Endothelial cell of umbilical vein (primary cell): ENCODE data around the gene MARS1. TPM values are rescaled to one million over a fixed set of nuclear protein-coding genes. Genes with fewer than 3 reads are reported as not detected.

Source experiments
- BruUV-seq: library from RNA; stranded (reverse); fragments of 400-500 nt; replicated peaks from 2 replicates; lab custom pipeline; 2021; lab: Mats Ljungman, UMichigan
- CTCF ChIA-PET: fragments of 300-600, 350-600 bp; sonication (Branson Sonifier 250); formaldehyde crosslinking; loops from one replicate; lab custom pipeline; 2021; ENCODE audit warnings: antibody characterized with exemption, inconsistent platforms; lab: Charles Lee
- POLR2A ChIA-PET: fragments of 300-600, 350-600 bp; sonication (Branson Sonifier 250); formaldehyde crosslinking; loops from one replicate; lab custom pipeline; 2021; ENCODE audit warnings: antibody characterized with exemption, inconsistent platforms; lab: Charles Lee
- DNase-seq: peaks from one replicate; pipeline ENCODE4 v3.0.0-alpha.2; 2011; ENCODE audit warnings: low read depth, low spot score
- FAIRE-seq: peaks from 2 replicates; lab custom pipeline; 2011; peaks lifted over from hg19 to GRCh38; lab: Jason Lieb, UNC
- H2AFZ ChIP-seq: 2 replicates; pipeline ENCODE4 v1.6.0; 2012; ENCODE audit warnings: low read depth, low read length, control low read depth, inconsistent platforms
- H3K27ac ChIP-seq: 2 replicates; pipeline ENCODE4 v1.5.1; 2011; ENCODE audit warnings: low read depth, mild to moderate bottlenecking, control low read depth, low read length, moderate library complexity; ENCODE audit not compliant: insufficient read depth
- H3K27me3 ChIP-seq, 2 experiments: 2 replicates each; pipeline versions ENCODE4 v1.6.0 to v1.6.1; 2011; ENCODE audit warnings: low read length in 2 of 2, mixed read lengths in 1 of 2; ENCODE audit not compliant: control insufficient read depth in 2 of 2, insufficient read depth in 2 of 2
- H3K36me3 ChIP-seq, 2 experiments: 2 replicates in 1 of 2; 3 replicates in 1 of 2; pipeline ENCODE4 v1.5.1; 2011; ENCODE audit warnings: low read length in 2 of 2, mild to moderate bottlenecking in 1 of 2, moderate library complexity in 1 of 2; ENCODE audit not compliant: control insufficient read depth in 2 of 2, insufficient read depth in 2 of 2; ENCODE audit errors: extremely low read depth in 1 of 2
- H3K4me1 ChIP-seq: 3 replicates; pipeline ENCODE4 v1.5.1; 2011; ENCODE audit warnings: mild to moderate bottlenecking, low read length; ENCODE audit not compliant: control insufficient read depth, insufficient read depth; ENCODE audit errors: extremely low read depth
- H3K4me2 ChIP-seq: 2 replicates; pipeline ENCODE4 v1.6.1; 2011; ENCODE audit warnings: low read length, control low read depth, mixed read lengths; ENCODE audit not compliant: insufficient read depth
- H3K4me3 ChIP-seq, 3 experiments: fragments of 200-600 bp in 1 of 3; sonication (generic), shearing (Covaris generic) in 1 of 3; replicated peaks in 1 of 3; 2 replicates each; pipeline ENCODE4 v1.5.1; 2011 to 2016; ENCODE audit warnings: control low read depth in 3 of 3, low read length in 3 of 3, mild to moderate bottlenecking in 2 of 3, inconsistent platforms in 1 of 3, low read depth in 1 of 3, moderate library complexity in 1 of 3; ENCODE audit not compliant: insufficient read depth in 1 of 3
- H3K79me2 ChIP-seq: 2 replicates; pipeline ENCODE4 v1.6.0; 2012; ENCODE audit warnings: low read length, inconsistent platforms; ENCODE audit not compliant: control insufficient read depth, insufficient read depth
- H3K9ac ChIP-seq: replicated peaks from 2 replicates; pipeline ENCODE3; 2011; ENCODE audit warnings: low read length, control low read depth; ENCODE audit not compliant: insufficient read depth; ENCODE audit errors: extremely low read depth
- H3K9me1 ChIP-seq: replicated peaks from 3 replicates; pipeline ENCODE4 v1.6.0; 2011; ENCODE audit warnings: mild to moderate bottlenecking, low read length; ENCODE audit not compliant: control insufficient read depth, insufficient read depth; ENCODE audit errors: extremely low read depth
- H3K9me3 ChIP-seq: replicated peaks from 2 replicates; pipeline ENCODE4 v1.5.1; 2012; ENCODE audit warnings: low read length, inconsistent platforms; ENCODE audit not compliant: control insufficient read depth, insufficient read depth
- H4K20me1 ChIP-seq: replicated peaks from 2 replicates; pipeline ENCODE3; 2011; ENCODE audit warnings: mild to moderate bottlenecking, low read length; ENCODE audit not compliant: control insufficient read depth, insufficient read depth; ENCODE audit errors: extremely low read depth
- EZH2 ChIP-seq: IDR thresholded peaks from 2 replicates; pipeline ENCODE4 v1.6.1; 2012; ENCODE audit warnings: borderline replicate concordance, low read depth, mild to moderate bottlenecking, moderate library complexity, low read length, inconsistent platforms; ENCODE audit not compliant: severe bottlenecking
- FOS ChIP-seq: IDR thresholded peaks from 2 replicates; pipeline ENCODE4 v1.6.1; 2011; ENCODE audit warnings: mild to moderate bottlenecking, low read length, moderate library complexity, borderline replicate concordance; ENCODE audit not compliant: insufficient read depth
- GATA2 ChIP-seq: IDR thresholded peaks from 2 replicates; pipeline ENCODE4 v1.7.0; 2011; ENCODE audit warnings: low read depth, mild to moderate bottlenecking, moderate library complexity, mixed read lengths, low read length; ENCODE audit not compliant: insufficient read length, insufficient read depth
- JUN ChIP-seq: IDR thresholded peaks from 2 replicates; pipeline ENCODE4 v1.6.1; 2011; ENCODE audit warnings: borderline replicate concordance, low read depth; ENCODE audit not compliant: insufficient read length, insufficient read depth
- MYC ChIP-seq: IDR thresholded peaks from one replicate; pipeline ENCODE4 v1.6.1; 2011; ENCODE audit warnings: mild to moderate bottlenecking, low read depth, low read length
- POLR2A ChIP-seq: IDR thresholded peaks from 2 replicates; pipeline ENCODE4 v1.6.1; 2012; ENCODE audit warnings: low read depth, mild to moderate bottlenecking, control low read depth, low read length
- POLR2AphosphoS5 ChIP-seq: IDR thresholded peaks from 2 replicates; pipeline ENCODE4 v1.6.1; 2012; ENCODE audit warnings: low read depth, mild to moderate bottlenecking, control low read depth, low read length, moderate library complexity; ENCODE audit not compliant: insufficient read depth
- dilution Hi-C: fragments of 300-500 bp; cut with MboI; formaldehyde crosslinking; loops from one replicate; pipeline ENCODE4 v1.15.0; 2019; ENCODE audit warnings: low sequenced_read_pairs; ENCODE audit not compliant: extremely low pct_ligation_motif_present
- intact Hi-C: fragments of 100-400 bp; cut with micrococcal nuclease; formaldehyde crosslinking; loops from one replicate; pipeline ENCODE4 v1.10.0; 2022
- polyA plus RNA-seq, 4 experiments: library from polyadenylated mRNA; depleted of rRNA in 3 of 4; stranded (reverse) in 3 of 4; unstranded in 1 of 4; fragments of >200 nt; gene quantifications; 2 replicates each; pipeline versions ENCODE4 v1.2.1 to v1.2.3, GENCODE V29; 2011 to 2012; ENCODE audit warnings: missing spikeins in 1 of 4
- total RNA-seq: library from RNA; stranded (reverse); gene quantifications from 2 replicates; pipeline ENCODE4 v1.2.3, GENCODE V29; 2021
- TF ChIP-seq, protein P1 (sequence below): IDR thresholded peaks from 2 replicates; pipeline ENCODE4 v1.6.1; 2011; ENCODE audit not compliant: insufficient read depth, insufficient read length
- TF ChIP-seq, protein P2 (sequence below), 2 donors: IDR thresholded peaks; 1 replicate in 1 of 2; 2 replicates in 1 of 2; pipeline ENCODE4 v1.5.1; 2011; ENCODE audit warnings: low read length in 2 of 2, mild to moderate bottlenecking in 2 of 2, moderate library complexity in 2 of 2, control low read depth in 1 of 2, inconsistent platforms in 1 of 2, low read depth in 1 of 2; ENCODE audit not compliant: insufficient read depth in 1 of 2; ENCODE audit errors: extremely low read depth in 1 of 2

The MARS1 gene
- total and polyA plus RNA-seq, 2 donors (not counting 3 experiments of a cell fraction or from before 2014, with no cell fraction given), result 118 to 212 TPM

- Histone ChIP-seq H3K4me1 (peaks cover 15% of the 10 kb centered on the region), H2AFZ (no peak overlapping the region), H3K27ac (no peak overlapping the region), H3K4me2 (no peak overlapping the region), H3K9ac (no peak overlapping the region), H3K27me3 (no peaks in the 10 kb centered on the region), H3K36me3 (peaks cover 21 to 46% of the 10 kb centered on the region in 2 experiments), H3K4me3 (no peak overlapping the region), H3K79me2 (peaks cover 20% of the 10 kb centered on the region), H3K9me1 (no peaks in the 10 kb centered on the region), H4K20me1 (no peaks in the 10 kb centered on the region), H3K9me3 (no peaks in the 10 kb centered on the region)
- BruUV-seq, result no TSS peak
- no peak for TF ChIP-seq POLR2AphosphoS5
- TF ChIP-seq, protein P1, sequence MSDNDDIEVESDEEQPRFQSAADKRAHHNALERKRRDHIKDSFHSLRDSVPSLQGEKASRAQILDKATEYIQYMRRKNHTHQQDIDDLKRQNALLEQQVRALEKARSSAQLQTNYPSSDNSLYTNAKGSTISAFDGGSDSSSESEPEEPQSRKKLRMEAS, result no peak
- TF ChIP-seq EZH2, result no peak
- TF ChIP-seq MYC, result no peak
- TF ChIP-seq POLR2A, result no peak
- TF ChIP-seq FOS, result no peak
- TF ChIP-seq, protein P2, sequence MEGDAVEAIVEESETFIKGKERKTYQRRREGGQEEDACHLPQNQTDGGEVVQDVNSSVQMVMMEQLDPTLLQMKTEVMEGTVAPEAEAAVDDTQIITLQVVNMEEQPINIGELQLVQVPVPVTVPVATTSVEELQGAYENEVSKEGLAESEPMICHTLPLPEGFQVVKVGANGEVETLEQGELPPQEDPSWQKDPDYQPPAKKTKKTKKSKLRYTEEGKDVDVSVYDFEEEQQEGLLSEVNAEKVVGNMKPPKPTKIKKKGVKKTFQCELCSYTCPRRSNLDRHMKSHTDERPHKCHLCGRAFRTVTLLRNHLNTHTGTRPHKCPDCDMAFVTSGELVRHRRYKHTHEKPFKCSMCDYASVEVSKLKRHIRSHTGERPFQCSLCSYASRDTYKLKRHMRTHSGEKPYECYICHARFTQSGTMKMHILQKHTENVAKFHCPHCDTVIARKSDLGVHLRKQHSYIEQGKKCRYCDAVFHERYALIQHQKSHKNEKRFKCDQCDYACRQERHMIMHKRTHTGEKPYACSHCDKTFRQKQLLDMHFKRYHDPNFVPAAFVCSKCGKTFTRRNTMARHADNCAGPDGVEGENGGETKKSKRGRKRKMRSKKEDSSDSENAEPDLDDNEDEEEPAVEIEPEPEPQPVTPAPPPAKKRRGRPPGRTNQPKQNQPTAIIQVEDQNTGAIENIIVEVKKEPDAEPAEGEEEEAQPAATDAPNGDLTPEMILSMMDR (IDR thresholded peaks at IDR 0.05; ENCODE audit: extremely low read depth in 1 of 2, insufficient read depth in 1 of 2, low read depth in 1 of 2, low read length in 2 of 2), result no peak
- no peak for TF ChIP-seq JUN
- TF ChIP-seq GATA2, result no peak
- CTCF ChIA-PET, result no interaction called here
- dilution Hi-C loops, result no loop called here
- DNase-seq (no peak), FAIRE-seq (no peak)
- POLR2A ChIA-PET, result no interaction called here
- intact Hi-C loops, result no loop called here
Observed at GRCh38 chr12:57527184-57527583, 39.3 kb downstream of the MARS1 start.
